ENCODE data around the gene DDIT4. TPM values are rescaled to one million over a fixed set of nuclear protein-coding genes. Genes with fewer than 3 reads are reported as not detected.
A peak's percentile ranks its signal among the peaks of the same experiment; 100 is the strongest.

The DDIT4 gene
- total and polyA plus RNA-seq, 2 of the 4 experiments (the other 2 are of a cell fraction) = 59.6 to 108 TPM

DNA sequence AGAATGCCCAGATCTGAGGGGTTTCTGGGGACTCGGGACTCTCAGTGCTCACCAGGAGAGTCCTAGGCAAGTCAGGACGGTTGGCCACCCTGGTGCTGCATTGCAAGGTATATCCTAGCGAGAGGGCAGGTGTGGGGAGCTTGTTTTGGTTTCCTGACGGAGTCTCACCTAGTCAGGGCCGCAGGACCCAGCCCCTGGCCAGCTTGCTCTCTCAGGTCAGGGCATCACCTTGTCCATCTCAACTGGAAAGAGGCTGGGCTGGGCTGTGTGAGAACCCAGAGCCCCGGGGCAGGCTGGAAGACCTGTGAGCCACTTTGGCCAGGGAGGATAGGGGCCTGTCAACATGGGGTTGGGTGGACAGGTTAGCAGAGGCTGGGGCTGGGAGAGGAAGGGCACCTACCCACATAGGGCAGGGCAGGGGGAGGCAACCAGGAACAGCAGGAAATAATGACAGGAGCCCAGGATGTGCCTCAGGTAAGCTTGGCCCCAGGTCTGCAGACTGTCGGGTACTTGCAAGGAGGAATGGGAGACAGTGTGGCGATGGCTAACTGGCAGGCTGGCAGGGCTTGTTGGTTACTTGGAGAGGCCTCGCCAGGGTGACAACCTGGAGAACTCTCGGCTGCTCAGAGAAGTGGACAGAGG, 49.5 kb downstream of the DDIT4 start:
- dilution Hi-C loops (cut with HindIII; ENCODE audit: low sequenced_read_pairs, unreplicated experiment) = no loop called here
- no peak overlapping the region for H3K9ac ChIP-seq (ENCODE audit: low read depth, low read length)

More for the DNA sequence above, 49.5 kb downstream of the DDIT4 start:
- 100% methylated on average over 5 of the region's 10 CpGs; no CpG with 5 or more reads in 1 of the 2 experiments for WGBS, 2 experiments (ENCODE audit: extremely low coverage in 2 of 2, insufficient read length in 1 of 2)
- TF ChIP-seq RCOR1 (IDR thresholded peaks at IDR 0.05; ENCODE audit: insufficient replicate concordance, low read length) = no peak
- no peak for TF ChIP-seq ELK1 (IDR thresholded peaks at IDR 0.05; ENCODE audit: borderline replicate concordance, low read depth, low read length)
- no peak for TF ChIP-seq RAD21 (IDR thresholded peaks at IDR 0.05; ENCODE audit: low read length)
- no peak for TF ChIP-seq CHD1 (IDR thresholded peaks at IDR 0.05; ENCODE audit: low read depth, low read length)
- no peak for TF ChIP-seq NFE2L2 (IDR thresholded peaks at IDR 0.05; ENCODE audit: low read depth, low read length)
- TF ChIP-seq, protein P1, sequence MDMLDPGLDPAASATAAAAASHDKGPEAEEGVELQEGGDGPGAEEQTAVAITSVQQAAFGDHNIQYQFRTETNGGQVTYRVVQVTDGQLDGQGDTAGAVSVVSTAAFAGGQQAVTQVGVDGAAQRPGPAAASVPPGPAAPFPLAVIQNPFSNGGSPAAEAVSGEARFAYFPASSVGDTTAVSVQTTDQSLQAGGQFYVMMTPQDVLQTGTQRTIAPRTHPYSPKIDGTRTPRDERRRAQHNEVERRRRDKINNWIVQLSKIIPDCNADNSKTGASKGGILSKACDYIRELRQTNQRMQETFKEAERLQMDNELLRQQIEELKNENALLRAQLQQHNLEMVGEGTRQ (IDR thresholded peaks at IDR 0.05; ENCODE audit: low read depth, low read length) = no peak
- Histone ChIP-seq H2BK20ac (ENCODE audit: low read depth, low read length) (peak overlapping the region; percentile 91), H3K9me1 (ENCODE audit: insufficient read depth, low read length) (peaks cover 21% of the 10 kb centered on the region), H3K27me3 (ENCODE audit: control insufficient read depth, insufficient read depth, low read length) (no peaks in the 10 kb centered on the region), H4K91ac (ENCODE audit: insufficient read depth, low read depth, low read length) (peak overlapping the region; percentile 99), H2BK5ac (ENCODE audit: low read depth, low read length, poor library complexity, severe bottlenecking) (peak overlapping the region; percentile 93), H3K4me2 (ENCODE audit: low read depth, low read length) (no peak overlapping the region), H3K18ac (ENCODE audit: low read depth, low read length) (no peak overlapping the region; the same call in 1 of the 2 replicates), H4K20me1 (ENCODE audit: insufficient read depth, low read length) (no peaks in the 10 kb centered on the region), H4K8ac (ENCODE audit: low read depth in 2 of 2, low read length in 2 of 2) (peak overlapping the region; percentile 92 to 99; a peak in 2 of 4 replicates), H3K79me1 (ENCODE audit: low read depth in 1 of 2, low read length in 2 of 2) (peaks cover 0 to 22% of the 10 kb centered on the region in 2 experiments; a peak in 2 of 4 replicates), H3K27ac (ENCODE audit: insufficient read depth, low read length) (no peak overlapping the region), H3K4me3 (ENCODE audit: insufficient read depth, low read depth, low read length) (no peak overlapping the region), H3K23ac (ENCODE audit: low read depth, low read length) (no peak overlapping the region), H2AK5ac (ENCODE audit: low read depth, low read length) (peak overlapping the region; percentile 100), H2BK15ac (ENCODE audit: low read depth, low read length) (peak overlapping the region; percentile 97), H2AK9ac (replicated peaks; ENCODE audit: low read depth, low read length, poor library complexity) (peak overlapping the region; percentile 97), H4K5ac (ENCODE audit: low read depth, low read length) (no peak overlapping the region), H3K36me3 (ENCODE audit: control insufficient read depth, insufficient read depth, low read length) (no peaks in the 10 kb centered on the region), H2BK120ac (ENCODE audit: low read depth, low read length) (peak overlapping the region; percentile 98), H3K4me1 (ENCODE audit: control insufficient read depth, insufficient read depth, low read length) (peaks cover 47% of the 10 kb centered on the region), H3K9me3 (ENCODE audit: control insufficient read depth, insufficient read depth, low read length) (no peaks in the 10 kb centered on the region), H3K4ac (ENCODE audit: low read depth, low read length) (peak overlapping the region; percentile 98), H2AFZ (replicated peaks; ENCODE audit: low read length, poor library complexity) (no peak overlapping the region), H3K56ac (ENCODE audit: extremely low read depth, insufficient read depth, low read length) (no peak overlapping the region), H3K14ac (replicated peaks; ENCODE audit: low read depth, low read length) (peak overlapping the region; percentile 92)
- intact Hi-C loops (cut with micrococcal nuclease) (no loop called here), in situ Hi-C loops (cut with MboI; ENCODE audit: low sequenced_read_pairs) (loop anchor here (10.0 kb wide), 1 partner anchor 358 kb away; the partner anchor contains the start of gene CHST3)
- CTCF ChIA-PET = no interaction called here
- POLR2A ChIA-PET (ENCODE audit: unreplicated experiment) = interaction anchor here (0.5 kb wide), 1 partner anchor 56 kb away, joined by 10 read pairs; no protein-coding TSS in a partner anchor
- DNase-seq (no peak), ATAC-seq (ENCODE audit: low read depth) (no peak)
- BruUV-seq (replicated peaks) = no TSS peak
